K562 (cell line): ENCODE results near the gene APC2. TPM values are rescaled to one million over a fixed set of nuclear protein-coding genes. Genes with fewer than 3 reads are reported as not detected.

Experiments used
- CBFB ChIP-seq: sonication (generic); formaldehyde crosslinking; IDR thresholded peaks from 2 replicates; pipeline ENCODE4 v1.4.0; 2020; ENCODE audit warnings: mild to moderate bottlenecking, missing genetic modification reagents
- CCNT2 ChIP-seq: IDR thresholded peaks from 2 replicates; pipeline ENCODE4 v1.6.1; 2011; ENCODE audit warnings: borderline replicate concordance, low read depth, mild to moderate bottlenecking, moderate library complexity, mixed read lengths, low read length; ENCODE audit not compliant: insufficient read length; ENCODE audit errors: extremely low read depth
- DACH1 ChIP-seq: fragments of 450-650 bp; IDR thresholded peaks from 2 replicates; pipeline ENCODE4 v1.6.1; 2018; ENCODE audit not compliant: partially characterized antibody
- FOS ChIP-seq: IDR thresholded peaks from 3 replicates; pipeline ENCODE4 v1.6.1; 2011; ENCODE audit not compliant: insufficient read length; ENCODE audit errors: extremely low read depth
- FOXP1 ChIP-seq: sonication (generic); formaldehyde crosslinking; IDR thresholded peaks from 2 replicates; pipeline ENCODE4 v1.8.0; 2022; ENCODE audit warnings: mild to moderate bottlenecking, missing genetic modification reagents
- MAZ ChIP-seq, 2 experiments: fragments of 450-650 bp in 1 of 2; sonication (generic) in 1 of 2; formaldehyde crosslinking; IDR thresholded peaks in 1 of 2; conservative IDR thresholded peaks in 1 of 2; 2 replicates each; pipeline versions ENCODE4 v1.4.0 to v1.5.0; 2020; ENCODE audit warnings: mild to moderate bottlenecking in 1 of 2, missing genetic modification reagents in 1 of 2
- MEF2D ChIP-seq: conservative IDR thresholded peaks from 2 replicates; pipeline ENCODE4 v1.6.1; 2016; ENCODE audit warnings: low read depth, missing genetic modification characterization, missing compliant biosample characterization
- POLR2A ChIP-seq: fragments of 450-650 bp; conservative IDR thresholded peaks from 2 replicates; pipeline ENCODE4 v1.6.1; 2016
- SOX6 ChIP-seq: fragments of 450-650 bp; IDR thresholded peaks from 2 replicates; pipeline ENCODE4 v1.6.1; 2014; ENCODE audit warnings: mild to moderate bottlenecking
- polyA plus RNA-seq, 8 experiments: library from polyadenylated mRNA; depleted of rRNA in 4 of 8; stranded (reverse) in 5 of 8; unstranded in 3 of 8; fragments of >200 nt; fragmentation: Nextera tagmentation in 2 of 8; fragmentation: Illumina TruSeq in 1 of 8; extraction: Ambion mirVana in 2 of 8; extraction: Trizol in 1 of 8; gene quantifications; 2 replicates each; pipeline versions ENCODE4 v1.2.1 to v1.2.3, GENCODE V29; 2011 to 2014; ENCODE audit warnings: inconsistent platforms in 1 of 8, missing spikeins in 1 of 8
- total RNA-seq, 7 experiments: library from RNA; depleted of rRNA in 6 of 7; stranded (reverse); fragments of >200 nt in 6 of 7; fragmentation: Illumina TruSeq in 2 of 7; extraction: Trizol in 2 of 7; gene quantifications; 2 replicates each; pipeline versions ENCODE4 v1.2.1 to v1.2.3, GENCODE V29; 2011 to 2021; ENCODE audit warnings: low replicate concordance in 1 of 7
- TF ChIP-seq, protein P1 (sequence below): fragments of 450-650 bp; IDR thresholded peaks from 2 replicates; pipeline ENCODE4 v1.6.1; 2016; ENCODE audit warnings: low read depth
- TF ChIP-seq, protein P2 (sequence below): IDR thresholded peaks from 2 replicates; pipeline ENCODE4 v1.6.1; 2012; ENCODE audit warnings: low read depth, low read length, improper control_type of control experiment, borderline replicate concordance
- TF ChIP-seq, protein P3 (sequence below): fragments of 450-650 bp; IDR thresholded peaks from 2 replicates; pipeline ENCODE4 v1.7.1; 2018; ENCODE audit warnings: mild to moderate bottlenecking, low read depth; ENCODE audit not compliant: partially characterized antibody
- TF ChIP-seq, protein P4 (sequence below), 2 experiments: fragments of 250-450 bp in 1 of 2; fragments of 450-650 bp in 1 of 2; sonication (Bioruptor Pico) in 1 of 2; IDR thresholded peaks; 2 replicates each; pipeline versions ENCODE4 v1.6.1 to v1.8.0; 2016 to 2021; ENCODE audit warnings: mild to moderate bottlenecking in 2 of 2, moderate library complexity in 2 of 2, missing compliant biosample characterization in 1 of 2, missing genetic modification characterization in 1 of 2

APC2 gene
- total and polyA plus RNA-seq, 9 of the 15 experiments (the other 6 are each of a cell fraction or from before 2014, with no cell fraction given) = 0.01 to 0.40 (median 0.05) TPM; not detected in 3

DNA sequence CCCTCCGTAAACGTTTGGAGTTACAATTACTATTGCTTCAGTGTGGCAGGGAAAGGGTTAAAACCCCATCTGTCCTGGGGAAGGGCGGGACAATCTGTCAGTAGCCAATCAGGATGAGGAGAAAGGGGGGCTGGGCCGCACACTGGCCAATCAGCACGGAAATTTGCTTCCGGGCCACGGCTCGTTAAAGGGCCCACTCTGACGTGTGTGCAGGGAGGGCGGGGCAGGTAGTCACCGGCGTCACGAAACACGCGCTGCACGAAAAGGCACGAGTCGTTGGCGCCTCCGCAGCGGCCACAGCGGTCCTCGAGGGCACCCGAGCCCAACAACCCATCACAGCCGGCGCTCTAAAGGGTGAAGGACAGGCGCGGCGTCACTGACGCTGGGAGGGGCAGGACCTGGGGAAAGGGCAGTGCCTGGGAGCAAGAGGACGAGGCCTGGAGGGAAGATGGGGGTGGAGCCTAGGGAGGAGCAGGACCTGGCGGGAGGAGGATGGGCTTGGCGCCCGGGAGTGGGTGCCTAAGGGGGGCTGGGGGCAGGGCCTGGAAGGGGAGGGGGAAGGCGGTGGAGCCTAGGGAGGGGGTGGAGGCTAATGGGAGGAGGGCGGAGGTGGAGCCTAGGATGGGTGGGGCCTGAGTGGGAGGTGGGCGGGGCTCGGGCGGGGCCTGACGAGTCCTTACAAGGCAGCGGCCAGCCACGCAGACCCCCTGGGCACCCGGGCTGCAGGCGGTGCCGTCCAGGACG lies 58.0 kb downstream of the APC2 start (continued):
- TF ChIP-seq POLR2A (peak; percentile 72; the same call in 1 of the 2 replicates), DACH1 (peak; percentile 65), CCNT2 (no peak), MAZ (CRISPR knock-in tag; conservative IDR thresholded peaks at IDR 0.05 in 1 of 2, IDR thresholded peaks at IDR 0.05 in 1 of 2) (peak; percentile 57 to 94; a peak in 3 of 4 replicates), FOXP1 (CRISPR knock-in tag) (peak; percentile 75; the same call in 1 of the 2 replicates), CBFB (no peak; the same call in none of the 2 replicates), SOX6 (0 out of 2 replicates have a peak, but pooled peaks have one; percentile 13), MEF2D (no peak), FOS (peak; percentile 98)
- TF ChIP-seq, protein P1, sequence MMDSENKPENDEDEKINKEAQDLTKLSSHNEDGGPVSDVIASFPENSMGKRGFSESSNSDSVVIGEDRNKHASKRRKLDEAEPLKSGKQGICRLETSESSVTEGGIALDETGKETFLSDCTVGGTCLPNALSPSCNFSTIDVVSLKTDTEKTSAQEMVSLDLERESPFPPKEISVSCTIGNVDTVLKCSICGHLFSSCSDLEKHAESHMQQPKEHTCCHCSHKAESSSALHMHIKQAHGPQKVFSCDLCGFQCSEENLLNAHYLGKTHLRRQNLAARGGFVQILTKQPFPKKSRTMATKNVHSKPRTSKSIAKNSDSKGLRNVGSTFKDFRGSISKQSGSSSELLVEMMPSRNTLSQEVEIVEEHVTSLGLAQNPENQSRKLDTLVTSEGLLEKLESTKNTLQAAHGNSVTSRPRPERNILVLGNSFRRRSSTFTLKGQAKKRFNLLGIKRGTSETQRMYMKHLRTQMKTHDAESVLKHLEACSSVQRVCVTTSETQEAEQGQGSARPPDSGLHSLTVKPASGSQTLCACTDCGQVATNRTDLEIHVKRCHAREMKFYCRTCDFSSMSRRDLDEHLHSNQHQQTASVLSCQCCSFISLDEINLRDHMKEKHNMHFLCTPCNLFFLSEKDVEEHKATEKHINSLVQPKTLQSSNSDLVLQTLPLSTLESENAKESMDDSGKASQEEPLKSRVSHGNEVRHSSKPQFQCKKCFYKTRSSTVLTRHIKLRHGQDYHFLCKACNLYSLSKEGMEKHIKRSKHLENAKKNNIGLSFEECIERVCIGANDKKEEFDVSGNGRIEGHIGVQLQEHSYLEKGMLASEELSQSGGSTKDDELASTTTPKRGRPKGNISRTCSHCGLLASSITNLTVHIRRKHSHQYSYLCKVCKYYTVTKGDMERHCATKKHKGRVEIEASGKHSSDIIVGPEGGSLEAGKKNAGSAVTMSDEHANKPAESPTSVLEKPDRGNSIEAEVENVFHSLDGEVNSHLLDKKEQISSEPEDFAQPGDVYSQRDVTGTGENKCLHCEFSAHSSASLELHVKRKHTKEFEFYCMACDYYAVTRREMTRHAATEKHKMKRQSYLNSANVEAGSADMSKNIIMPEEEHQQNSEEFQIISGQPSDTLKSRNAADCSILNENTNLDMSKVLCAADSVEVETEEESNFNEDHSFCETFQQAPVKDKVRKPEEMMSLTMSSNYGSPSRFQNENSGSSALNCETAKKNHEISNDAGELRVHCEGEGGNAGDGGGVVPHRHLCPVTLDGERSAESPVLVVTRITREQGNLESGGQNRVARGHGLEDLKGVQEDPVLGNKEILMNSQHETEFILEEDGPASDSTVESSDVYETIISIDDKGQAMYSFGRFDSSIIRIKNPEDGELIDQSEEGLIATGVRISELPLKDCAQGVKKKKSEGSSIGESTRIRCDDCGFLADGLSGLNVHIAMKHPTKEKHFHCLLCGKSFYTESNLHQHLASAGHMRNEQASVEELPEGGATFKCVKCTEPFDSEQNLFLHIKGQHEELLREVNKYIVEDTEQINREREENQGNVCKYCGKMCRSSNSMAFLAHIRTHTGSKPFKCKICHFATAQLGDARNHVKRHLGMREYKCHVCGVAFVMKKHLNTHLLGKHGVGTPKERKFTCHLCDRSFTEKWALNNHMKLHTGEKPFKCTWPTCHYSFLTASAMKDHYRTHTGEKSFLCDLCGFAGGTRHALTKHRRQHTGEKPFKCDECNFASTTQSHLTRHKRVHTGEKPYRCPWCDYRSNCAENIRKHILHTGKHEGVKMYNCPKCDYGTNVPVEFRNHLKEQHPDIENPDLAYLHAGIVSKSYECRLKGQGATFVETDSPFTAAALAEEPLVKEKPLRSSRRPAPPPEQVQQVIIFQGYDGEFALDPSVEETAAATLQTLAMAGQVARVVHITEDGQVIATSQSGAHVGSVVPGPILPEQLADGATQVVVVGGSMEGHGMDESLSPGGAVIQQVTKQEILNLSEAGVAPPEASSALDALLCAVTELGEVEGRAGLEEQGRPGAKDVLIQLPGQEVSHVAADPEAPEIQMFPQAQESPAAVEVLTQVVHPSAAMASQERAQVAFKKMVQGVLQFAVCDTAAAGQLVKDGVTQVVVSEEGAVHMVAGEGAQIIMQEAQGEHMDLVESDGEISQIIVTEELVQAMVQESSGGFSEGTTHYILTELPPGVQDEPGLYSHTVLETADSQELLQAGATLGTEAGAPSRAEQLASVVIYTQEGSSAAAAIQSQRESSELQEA = no peak
- TF ChIP-seq, protein P2, sequence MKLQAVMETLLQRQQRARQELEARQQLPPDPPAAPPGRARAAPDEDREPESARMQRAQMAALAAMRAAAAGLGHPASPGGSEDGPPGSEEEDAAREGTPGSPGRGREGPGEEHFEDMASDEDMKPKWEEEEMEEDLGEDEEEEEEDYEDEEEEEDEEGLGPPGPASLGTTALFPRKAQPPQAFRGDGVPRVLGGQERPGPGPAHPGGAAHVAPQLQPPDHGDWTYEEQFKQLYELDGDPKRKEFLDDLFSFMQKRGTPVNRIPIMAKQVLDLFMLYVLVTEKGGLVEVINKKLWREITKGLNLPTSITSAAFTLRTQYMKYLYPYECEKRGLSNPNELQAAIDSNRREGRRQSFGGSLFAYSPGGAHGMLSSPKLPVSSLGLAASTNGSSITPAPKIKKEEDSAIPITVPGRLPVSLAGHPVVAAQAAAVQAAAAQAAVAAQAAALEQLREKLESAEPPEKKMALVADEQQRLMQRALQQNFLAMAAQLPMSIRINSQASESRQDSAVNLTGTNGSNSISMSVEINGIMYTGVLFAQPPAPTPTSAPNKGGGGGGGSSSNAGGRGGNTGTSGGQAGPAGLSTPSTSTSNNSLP = no peak
- TF ChIP-seq, protein P3, sequence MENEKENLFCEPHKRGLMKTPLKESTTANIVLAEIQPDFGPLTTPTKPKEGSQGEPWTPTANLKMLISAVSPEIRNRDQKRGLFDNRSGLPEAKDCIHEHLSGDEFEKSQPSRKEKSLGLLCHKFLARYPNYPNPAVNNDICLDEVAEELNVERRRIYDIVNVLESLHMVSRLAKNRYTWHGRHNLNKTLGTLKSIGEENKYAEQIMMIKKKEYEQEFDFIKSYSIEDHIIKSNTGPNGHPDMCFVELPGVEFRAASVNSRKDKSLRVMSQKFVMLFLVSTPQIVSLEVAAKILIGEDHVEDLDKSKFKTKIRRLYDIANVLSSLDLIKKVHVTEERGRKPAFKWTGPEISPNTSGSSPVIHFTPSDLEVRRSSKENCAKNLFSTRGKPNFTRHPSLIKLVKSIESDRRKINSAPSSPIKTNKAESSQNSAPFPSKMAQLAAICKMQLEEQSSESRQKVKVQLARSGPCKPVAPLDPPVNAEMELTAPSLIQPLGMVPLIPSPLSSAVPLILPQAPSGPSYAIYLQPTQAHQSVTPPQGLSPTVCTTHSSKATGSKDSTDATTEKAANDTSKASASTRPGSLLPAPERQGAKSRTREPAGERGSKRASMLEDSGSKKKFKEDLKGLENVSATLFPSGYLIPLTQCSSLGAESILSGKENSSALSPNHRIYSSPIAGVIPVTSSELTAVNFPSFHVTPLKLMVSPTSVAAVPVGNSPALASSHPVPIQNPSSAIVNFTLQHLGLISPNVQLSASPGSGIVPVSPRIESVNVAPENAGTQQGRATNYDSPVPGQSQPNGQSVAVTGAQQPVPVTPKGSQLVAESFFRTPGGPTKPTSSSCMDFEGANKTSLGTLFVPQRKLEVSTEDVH = peak; percentile 76
- TF ChIP-seq, protein P4, sequence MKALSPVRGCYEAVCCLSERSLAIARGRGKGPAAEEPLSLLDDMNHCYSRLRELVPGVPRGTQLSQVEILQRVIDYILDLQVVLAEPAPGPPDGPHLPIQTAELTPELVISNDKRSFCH (CRISPR knock-in tag; IDR thresholded peaks at IDR 0.05) = no peak
- TF ChIP-seq, protein P4 (tag; IDR thresholded peaks at IDR 0.05) = 0 out of 2 replicates have a peak, but pooled peaks have one; percentile 47
